ENCODE data around the gene SERPINB8.

SERPINB8 gene

DNA sequence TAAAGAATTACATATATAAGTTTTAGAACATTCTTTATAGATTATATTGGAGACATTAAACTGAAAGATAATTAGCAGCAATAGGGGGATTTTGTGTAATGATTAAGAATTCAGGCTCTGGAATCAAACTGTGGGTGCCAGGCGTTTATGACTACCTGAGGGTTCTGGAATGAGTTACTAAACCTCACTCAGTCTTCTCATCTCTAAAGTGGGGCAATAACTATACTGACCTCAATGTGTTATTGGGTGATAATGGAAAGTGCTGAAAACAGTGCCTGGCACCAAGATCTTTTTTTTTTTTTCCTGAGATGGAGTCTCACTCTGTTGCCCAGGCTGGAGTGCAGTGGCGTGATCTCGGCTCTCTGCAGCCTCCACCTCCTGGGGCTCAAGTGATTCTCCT, 7.2 kb downstream of the SERPINB8 start:
- Mint-ChIP-seq H3K4me1 (ENCODE audit: low read depth) (peaks cover 85% of the 10 kb centered on the region), H3K4me3 (no peak overlapping the region), H3K9me3 (no peaks in the 10 kb centered on the region), H3K36me3 (ENCODE audit: low read depth) (peaks cover 39% of the 10 kb centered on the region), H3K27me3 (no peaks in the 10 kb centered on the region), H3K27ac (peak overlapping the region; percentile 77)
- intact Hi-C loops (cut with micrococcal nuclease) = loop anchor here (10.0 kb wide), 1 partner anchor 1262 kb away; the partner anchor contains the start of gene PHLPP1

DNA sequence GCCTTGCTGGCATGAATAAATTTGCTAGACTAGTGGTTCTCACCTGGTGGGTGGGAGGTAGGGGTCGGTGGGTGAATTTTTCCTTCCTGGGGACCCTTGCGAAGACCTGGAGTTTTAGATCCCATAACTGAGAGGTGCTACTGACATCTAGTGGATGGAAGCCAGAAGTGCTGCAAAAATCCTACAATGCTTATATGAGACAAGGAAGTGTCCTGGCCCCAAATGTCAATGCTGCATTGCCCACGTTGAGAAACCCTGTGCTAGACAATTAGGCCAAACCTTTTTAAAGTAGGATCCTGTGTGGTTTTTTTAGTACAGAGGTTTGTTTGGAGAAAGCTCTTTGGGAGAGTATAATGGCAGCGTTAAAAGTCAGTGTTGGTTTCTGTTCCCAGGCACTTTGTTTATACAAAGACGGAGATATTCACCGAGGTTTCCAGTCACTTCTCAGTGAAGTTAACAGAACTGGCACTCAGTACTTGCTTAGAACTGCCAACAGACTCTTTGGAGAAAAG, 9.6 kb downstream of the SERPINB8 start:
- Mint-ChIP-seq H3K4me3 (no peak overlapping the region), H3K27ac (peak overlapping the region; percentile 74), H3K9me3 (no peaks in the 10 kb centered on the region), H3K27me3 (no peaks in the 10 kb centered on the region), H3K4me1 (ENCODE audit: low read depth) (peaks cover 69% of the 10 kb centered on the region), H3K36me3 (ENCODE audit: low read depth) (peaks cover 63% of the 10 kb centered on the region)
- intact Hi-C loops (cut with micrococcal nuclease) = loop anchor here (1.0 to 10.0 kb wide), 3 partner anchors 16 to 1265 kb away; partner anchors contain the start of gene PHLPP1

DNA sequence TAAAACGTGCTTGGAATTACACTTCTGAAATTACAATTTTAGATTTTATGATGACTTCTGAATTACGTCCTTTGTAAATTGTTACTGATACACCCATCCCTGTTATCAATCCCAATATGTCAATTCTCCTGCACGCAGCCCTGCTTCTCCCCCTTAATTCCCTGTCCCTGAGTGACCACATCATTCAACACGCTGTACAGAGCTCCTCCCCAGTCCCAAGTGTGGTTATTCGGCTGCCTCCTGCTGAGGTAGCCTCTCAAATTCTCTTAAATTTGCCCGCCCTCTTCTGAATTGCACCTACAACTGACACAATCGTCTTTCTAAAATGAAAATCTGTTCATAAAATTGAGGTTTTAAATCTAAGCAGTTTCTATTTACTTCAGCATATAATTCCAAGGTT, 10.1 kb downstream of the SERPINB8 start:
- Mint-ChIP-seq H3K27me3 (no peaks in the 10 kb centered on the region), H3K9me3 (no peaks in the 10 kb centered on the region), H3K4me1 (ENCODE audit: low read depth) (peaks cover 63% of the 10 kb centered on the region), H3K4me3 (no peak overlapping the region), H3K27ac (peak overlapping the region; percentile 74), H3K36me3 (ENCODE audit: low read depth) (peaks cover 69% of the 10 kb centered on the region)
- intact Hi-C loops (cut with micrococcal nuclease) = loop anchor here (10.0 kb wide), 1 partner anchor 395 kb away; the partner anchor contains the start of gene SERPINB13

DNA sequence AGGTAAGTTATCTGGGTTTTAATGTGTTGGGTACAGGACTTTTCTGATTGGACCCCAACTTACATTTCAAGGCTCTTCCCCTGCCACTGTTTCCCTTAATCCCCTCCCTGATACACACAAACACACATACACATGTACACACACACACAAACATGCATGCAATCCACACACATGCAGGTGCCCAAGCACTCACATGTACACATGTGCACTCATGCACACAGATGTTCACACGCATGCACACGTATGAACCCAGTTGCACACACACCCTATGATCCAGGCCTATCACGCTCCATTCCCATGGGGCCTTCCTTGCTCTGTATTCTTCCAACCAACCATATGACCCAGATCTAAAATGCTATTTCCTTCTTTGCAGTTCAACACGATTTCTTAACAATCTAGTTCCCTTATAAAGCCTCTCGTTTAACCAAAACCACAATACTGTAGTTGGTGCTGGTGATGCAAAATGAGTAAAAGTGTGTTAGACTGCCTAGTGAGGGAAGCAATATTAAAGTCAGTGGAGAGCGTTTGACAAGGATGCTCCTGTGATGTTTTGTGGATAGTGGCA, 11.1 kb downstream of the SERPINB8 start:
- intact Hi-C loops (cut with micrococcal nuclease) = loop anchor here (10.0 kb wide), 1 partner anchor 396 kb away; the partner anchor contains the start of gene SERPINB13
- Mint-ChIP-seq H3K36me3 (ENCODE audit: low read depth) (peaks cover 78% of the 10 kb centered on the region), H3K4me3 (no peak overlapping the region), H3K9me3 (no peaks in the 10 kb centered on the region), H3K27me3 (no peaks in the 10 kb centered on the region), H3K4me1 (ENCODE audit: low read depth) (peaks cover 55% of the 10 kb centered on the region), H3K27ac (peak overlapping the region; percentile 74)

DNA sequence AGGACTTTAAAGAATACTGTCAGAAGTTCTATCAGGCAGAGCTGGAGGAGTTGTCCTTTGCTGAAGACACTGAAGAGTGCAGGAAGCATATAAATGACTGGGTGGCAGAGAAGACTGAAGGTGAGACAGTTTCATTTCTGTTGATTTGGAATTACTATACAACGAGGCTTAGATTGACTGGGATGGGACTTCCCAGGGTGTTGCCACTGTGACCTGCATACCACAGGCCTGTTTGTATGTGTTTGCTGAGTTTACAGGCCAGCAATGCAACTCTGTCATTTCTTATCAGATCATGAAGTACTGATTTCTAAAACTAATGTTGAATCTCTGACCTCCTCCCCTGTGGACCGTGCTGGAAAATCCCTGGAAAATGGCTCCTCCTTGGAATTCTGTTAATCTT, 11.8 kb downstream of the SERPINB8 start:
- Mint-ChIP-seq H3K9me3 (no peaks in the 10 kb centered on the region), H3K27ac (peak overlapping the region; percentile 74), H3K27me3 (no peaks in the 10 kb centered on the region), H3K4me3 (no peak overlapping the region), H3K36me3 (ENCODE audit: low read depth) (peaks cover 86% of the 10 kb centered on the region), H3K4me1 (ENCODE audit: low read depth) (peaks cover 55% of the 10 kb centered on the region)
- intact Hi-C loops (cut with micrococcal nuclease) = loop anchor here (10.0 kb wide), 1 partner anchor 397 kb away; the partner anchor contains the start of gene SERPINB13

DNA sequence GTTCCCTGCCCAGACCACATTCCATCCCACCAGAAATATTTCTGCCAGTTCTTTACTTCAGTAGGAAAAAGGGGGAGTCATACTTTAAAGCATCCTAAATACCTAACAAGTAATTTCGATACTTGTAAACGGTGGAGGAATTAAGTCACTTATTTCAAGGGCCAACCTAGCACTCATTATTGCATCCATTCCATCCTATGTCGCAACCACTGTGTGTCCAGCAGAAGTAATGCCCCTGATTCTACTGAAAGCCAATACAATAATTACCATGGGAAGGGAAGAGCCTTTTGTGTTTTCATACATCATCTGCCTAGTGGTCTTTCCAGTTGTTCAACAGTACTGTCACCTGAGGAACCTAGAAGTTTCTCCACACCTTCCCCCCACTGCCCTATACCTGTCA, 12.5 kb downstream of the SERPINB8 start:
- no peak overlapping the region for H3K27ac Mint-ChIP-seq
- intact Hi-C loops (cut with micrococcal nuclease) = loop anchor here (10.0 kb wide), 1 partner anchor 398 kb away; the partner anchor contains the start of gene SERPINB13
- H3K4me1 Mint-ChIP-seq (ENCODE audit: low read depth) = peaks cover 50% of the 10 kb centered on the region
- no peaks in the 10 kb centered on the region for H3K9me3 Mint-ChIP-seq
- H3K36me3 Mint-ChIP-seq (ENCODE audit: low read depth) = peaks cover 92% of the 10 kb centered on the region
- H3K4me3 Mint-ChIP-seq = no peak overlapping the region
- H3K27me3 Mint-ChIP-seq = no peaks in the 10 kb centered on the region

DNA sequence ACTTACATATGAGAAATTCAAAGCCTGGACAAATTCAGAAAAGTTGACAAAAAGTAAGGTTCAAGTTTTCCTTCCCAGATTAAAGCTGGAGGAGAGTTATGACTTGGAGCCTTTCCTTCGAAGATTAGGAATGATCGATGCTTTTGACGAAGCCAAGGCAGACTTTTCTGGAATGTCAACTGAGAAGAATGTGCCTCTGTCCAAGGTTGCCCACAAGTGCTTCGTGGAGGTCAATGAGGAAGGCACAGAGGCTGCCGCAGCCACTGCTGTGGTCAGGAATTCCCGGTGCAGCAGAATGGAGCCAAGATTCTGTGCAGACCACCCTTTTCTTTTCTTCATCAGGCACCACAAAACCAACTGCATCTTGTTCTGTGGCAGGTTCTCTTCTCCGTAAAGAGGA, 17.0 kb downstream of the SERPINB8 start:
- no peaks in the 10 kb centered on the region for H3K27me3 Mint-ChIP-seq
- H3K9me3 Mint-ChIP-seq = no peaks in the 10 kb centered on the region
- no peak overlapping the region for H3K4me3 Mint-ChIP-seq
- H3K36me3 Mint-ChIP-seq (ENCODE audit: low read depth) = peaks cover 100% of the 10 kb centered on the region
- peaks cover 4% of the 10 kb centered on the region for H3K4me1 Mint-ChIP-seq (ENCODE audit: low read depth)
- H3K27ac Mint-ChIP-seq = no peak overlapping the region
- intact Hi-C loops (cut with micrococcal nuclease) = loop anchor here (10.0 kb wide), 1 partner anchor 402 kb away; the partner anchor contains the start of gene SERPINB13

DNA sequence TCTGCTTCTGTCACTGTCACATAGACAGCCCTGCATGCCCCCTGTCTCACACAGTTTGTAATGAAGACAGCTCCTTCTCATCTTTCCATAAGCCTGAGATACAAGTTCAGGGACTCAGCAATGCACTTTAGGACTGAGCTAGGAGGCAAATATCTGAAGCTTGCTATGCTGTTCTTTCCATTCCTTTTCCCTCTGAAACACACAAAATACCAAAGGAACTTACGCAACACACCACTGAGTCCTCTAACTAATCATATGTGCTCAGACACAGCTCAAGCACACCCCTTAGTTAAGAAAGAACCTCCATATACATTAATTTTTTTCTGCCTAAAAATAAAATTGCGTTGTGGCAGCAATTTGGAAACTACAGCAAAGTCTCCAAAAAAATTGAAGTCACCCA, 17.9 kb downstream of the SERPINB8 start:
- Mint-ChIP-seq H3K36me3 (ENCODE audit: low read depth) (peaks cover 100% of the 10 kb centered on the region), H3K27me3 (no peaks in the 10 kb centered on the region), H3K4me3 (no peak overlapping the region), H3K27ac (no peak overlapping the region), H3K9me3 (no peaks in the 10 kb centered on the region), H3K4me1 (ENCODE audit: low read depth) (no peaks in the 10 kb centered on the region)
- intact Hi-C loops (cut with micrococcal nuclease) = loop anchor here (10.0 kb wide), 1 partner anchor 403 kb away; the partner anchor contains the start of gene SERPINB13

DNA sequence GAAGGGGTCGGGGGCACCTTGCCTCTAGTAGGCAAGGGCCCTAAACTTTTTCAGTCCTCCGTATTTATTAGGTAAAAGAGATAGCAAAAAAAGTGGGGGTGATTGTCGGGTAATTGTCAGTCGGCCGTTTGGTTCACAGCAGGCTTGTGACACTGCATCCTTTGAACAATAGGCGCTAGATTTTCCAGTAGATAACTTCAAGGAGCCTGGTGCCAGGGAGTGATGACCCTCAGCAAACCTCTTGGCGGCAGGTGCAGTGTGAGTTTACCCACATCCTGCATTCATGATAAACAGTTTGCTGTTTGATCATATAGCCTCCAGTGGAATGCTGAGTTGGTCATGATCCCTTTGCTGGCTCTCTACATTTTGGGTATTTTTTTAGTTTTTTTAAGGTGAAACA, 22.9 kb downstream of the SERPINB8 start:
- H3K36me3 Mint-ChIP-seq (ENCODE audit: low read depth) = peaks cover 76% of the 10 kb centered on the region
- H3K9me3 Mint-ChIP-seq = peaks cover 9% of the 10 kb centered on the region
- no peak overlapping the region for H3K27ac Mint-ChIP-seq
- intact Hi-C loops (cut with micrococcal nuclease) = loop anchor here (10.0 kb wide), 1 partner anchor 478 kb away; no protein-coding TSS in a partner anchor
- peaks cover 5% of the 10 kb centered on the region for H3K4me1 Mint-ChIP-seq (ENCODE audit: low read depth)
- H3K27me3 Mint-ChIP-seq = no peaks in the 10 kb centered on the region
- no peak overlapping the region for H3K4me3 Mint-ChIP-seq

DNA sequence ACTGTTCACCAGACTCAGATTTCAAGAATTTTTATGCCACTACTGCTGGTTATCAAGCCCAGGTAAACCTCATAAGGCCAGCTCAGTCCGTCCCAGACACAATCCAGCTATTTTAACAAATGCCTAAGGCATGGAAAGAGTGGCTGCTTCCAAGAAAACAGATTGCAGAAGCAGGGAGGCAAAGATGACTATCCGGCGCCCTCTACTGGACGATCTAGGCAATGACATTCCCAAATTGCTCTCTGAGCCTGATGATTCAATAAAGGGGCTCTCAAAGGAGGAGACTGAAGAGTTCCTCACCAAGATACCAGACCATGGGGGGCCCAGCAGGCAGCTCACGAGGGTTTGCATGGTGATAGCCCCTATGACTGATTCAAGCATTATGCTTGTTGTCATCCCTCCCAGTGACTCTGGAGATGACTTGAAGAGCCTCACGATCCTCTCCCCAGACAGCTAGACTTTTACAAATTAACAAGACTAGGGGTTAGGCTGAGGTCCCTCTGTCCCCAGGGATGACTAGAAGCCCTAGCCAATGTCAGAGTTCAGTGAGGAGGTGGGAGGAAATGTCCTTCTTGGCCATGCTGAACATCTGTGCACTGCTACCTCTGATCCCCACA, 25.0 kb downstream of the SERPINB8 start:
- intact Hi-C loops (cut with micrococcal nuclease) = loop anchor here (1.0 to 10.0 kb wide), 3 partner anchors 32 to 480 kb away; no protein-coding TSS in a partner anchor
- Mint-ChIP-seq H3K4me1 (ENCODE audit: low read depth) (peaks cover 5% of the 10 kb centered on the region), H3K27me3 (no peaks in the 10 kb centered on the region)

DNA sequence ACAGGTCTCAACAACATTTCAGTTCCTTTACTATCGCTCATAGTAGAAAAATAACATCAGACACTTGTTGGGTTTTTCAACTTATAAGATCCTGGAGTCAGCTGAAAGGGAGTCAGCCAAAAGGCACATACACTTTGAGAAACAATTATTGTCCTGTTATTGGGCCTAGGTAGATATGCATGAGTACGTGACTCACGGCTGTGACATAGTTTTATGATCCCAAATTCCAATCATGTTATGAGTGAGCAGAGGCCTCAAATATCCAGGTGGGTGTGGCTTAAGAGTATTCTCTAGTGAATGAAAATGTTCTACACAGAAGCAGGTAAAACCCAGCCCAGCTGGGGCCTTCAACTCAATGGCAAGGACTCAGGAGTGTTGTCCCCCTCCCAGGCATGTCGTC, 27.2 kb downstream of the SERPINB8 start:
- H3K4me3 Mint-ChIP-seq = no peak overlapping the region
- H3K4me1 Mint-ChIP-seq (ENCODE audit: low read depth) = peaks cover 9% of the 10 kb centered on the region
- peaks cover 38% of the 10 kb centered on the region for H3K36me3 Mint-ChIP-seq (ENCODE audit: low read depth)
- peaks cover 9% of the 10 kb centered on the region for H3K9me3 Mint-ChIP-seq
- intact Hi-C loops (cut with micrococcal nuclease) = loop anchor here (5.0 to 10.0 kb wide), 2 partner anchors 105 to 482 kb away; no protein-coding TSS in a partner anchor
- H3K27ac Mint-ChIP-seq = no peak overlapping the region
- no peaks in the 10 kb centered on the region for H3K27me3 Mint-ChIP-seq

More for the DNA sequence above, 25.0 kb downstream of the SERPINB8 start:
- Mint-ChIP-seq H3K4me3 (no peak overlapping the region), H3K36me3 (ENCODE audit: low read depth) (peaks cover 55% of the 10 kb centered on the region), H3K9me3 (peaks cover 9% of the 10 kb centered on the region), H3K27ac (no peak overlapping the region)

DNA sequence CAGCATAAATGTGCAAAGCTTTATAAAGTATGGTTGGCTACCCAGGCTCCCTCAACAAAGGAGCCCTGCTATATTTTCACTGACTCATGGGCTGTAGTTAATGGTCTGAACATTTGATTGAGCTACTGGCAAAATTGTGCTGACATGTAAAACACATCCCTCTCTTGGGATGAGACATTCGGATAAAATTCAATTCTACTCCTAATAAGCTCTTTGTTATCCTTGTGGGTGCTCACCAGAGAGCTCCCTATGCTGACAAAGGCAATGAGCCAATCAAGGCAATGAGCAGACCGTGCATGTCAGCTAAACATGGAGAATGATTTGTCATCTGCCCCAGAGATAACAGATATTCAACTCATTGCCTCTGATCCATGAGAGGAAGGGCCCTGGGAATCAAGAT, 27.7 kb downstream of the SERPINB8 start:
- H3K9me3 Mint-ChIP-seq = peaks cover 9% of the 10 kb centered on the region
- peaks cover 2% of the 10 kb centered on the region for H3K27me3 Mint-ChIP-seq
- H3K4me1 Mint-ChIP-seq (ENCODE audit: low read depth) = peaks cover 13% of the 10 kb centered on the region
- intact Hi-C loops (cut with micrococcal nuclease) = loop anchor here (5.0 to 10.0 kb wide), 2 partner anchors 105 to 483 kb away; no protein-coding TSS in a partner anchor
- peaks cover 38% of the 10 kb centered on the region for H3K36me3 Mint-ChIP-seq (ENCODE audit: low read depth)
- no peak overlapping the region for H3K4me3 Mint-ChIP-seq
- H3K27ac Mint-ChIP-seq = no peak overlapping the region

DNA sequence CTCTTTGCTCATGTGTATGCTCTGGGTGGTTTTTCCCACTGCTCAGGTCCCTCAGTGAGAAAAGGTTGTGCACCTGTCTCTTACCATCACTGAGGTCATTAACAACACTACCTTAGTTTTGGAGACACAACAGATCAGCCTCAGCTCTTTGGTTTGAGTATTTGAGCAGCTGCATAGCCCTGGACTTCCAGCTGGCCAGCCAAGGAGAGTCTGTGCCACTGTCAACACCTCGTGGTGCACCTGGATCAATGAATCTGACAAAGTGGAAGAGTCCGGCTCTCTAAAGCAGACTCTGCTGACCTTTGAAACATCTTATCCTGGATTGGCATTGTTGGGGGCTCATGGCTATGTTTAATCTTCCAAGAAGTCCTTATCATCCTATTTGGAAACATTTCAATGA, 30.0 kb downstream of the SERPINB8 start:
- Mint-ChIP-seq H3K9me3 (peaks cover 9% of the 10 kb centered on the region), H3K36me3 (ENCODE audit: low read depth) (peaks cover 39% of the 10 kb centered on the region), H3K27ac (no peak overlapping the region), H3K27me3 (peaks cover 2% of the 10 kb centered on the region), H3K4me1 (ENCODE audit: low read depth) (peaks cover 13% of the 10 kb centered on the region), H3K4me3 (no peak overlapping the region)
- intact Hi-C loops (cut with micrococcal nuclease) = loop anchor here (5.0 to 10.0 kb wide), 2 partner anchors 108 to 485 kb away; no protein-coding TSS in a partner anchor

DNA sequence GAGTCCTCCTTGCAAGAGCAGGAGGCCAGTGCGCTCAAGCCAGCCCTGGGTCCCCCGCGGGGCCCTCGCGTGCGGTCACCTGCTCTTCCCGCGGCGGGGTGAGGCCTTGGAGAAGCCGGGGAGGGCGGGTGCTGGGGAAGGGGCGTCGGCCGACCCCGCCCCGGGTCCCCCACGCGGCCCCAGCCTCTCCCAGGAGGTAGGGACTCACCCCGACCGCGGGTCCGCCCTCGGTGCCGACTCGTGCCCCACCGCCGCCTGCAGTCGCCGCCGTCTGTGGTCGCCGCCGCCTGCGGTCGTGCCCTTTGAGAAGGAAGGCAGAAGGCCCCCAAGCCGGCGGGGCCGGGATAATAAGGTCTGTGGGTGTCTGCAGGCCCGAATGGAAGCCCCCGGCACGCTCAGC, 32.7 kb downstream of the SERPINB8 start:
- intact Hi-C loops (cut with micrococcal nuclease) = no loop called here
- Mint-ChIP-seq H3K27me3 (peaks cover 2% of the 10 kb centered on the region), H3K4me3 (no peak overlapping the region), H3K9me3 (no peaks in the 10 kb centered on the region), H3K27ac (no peak overlapping the region), H3K36me3 (ENCODE audit: low read depth) (peaks cover 43% of the 10 kb centered on the region), H3K4me1 (ENCODE audit: low read depth) (peaks cover 8% of the 10 kb centered on the region)

Measured in dendritic cell treated with granulocyte-macrophage colony-stimulating factor and Interleukin-4, amounts not matched to agents 40 ng/mL and 50 ng/mL, for 4 days (primary cell).